Effector memory CD8-positive, alpha-beta T cell (primary cell): ENCODE measurements around the gene HMX3.

Experiments used
- ATAC-seq: fragments of 150-1000 bp; cut with Tn5 transposase; replicated peaks from 2 replicates; pipeline ENCODE4 v1.10.0; 2021; ENCODE audit warnings: mild to moderate bottlenecking, moderate library complexity
- DNase-seq, 3 experiments: peaks; one replicate each; pipeline ENCODE4 v3.0.0; 2021
- H3K27ac Mint-ChIP-seq, 2 donors: one replicate each; pipeline ENCODE4 v1.8.0; 2022; ENCODE audit warnings: mild to moderate bottlenecking in 2 of 2, mixed read lengths in 2 of 2, moderate library complexity in 2 of 2
- H3K27me3 Mint-ChIP-seq, 2 donors: one replicate each; pipeline ENCODE4 v1.8.0; 2022; ENCODE audit warnings: mixed read lengths in 2 of 2
- H3K36me3 Mint-ChIP-seq: one replicate; pipeline ENCODE4 v1.8.0; 2022; ENCODE audit warnings: mild to moderate bottlenecking, moderate library complexity, mixed read lengths; ENCODE audit not compliant: insufficient read depth
- H3K4me1 Mint-ChIP-seq, 2 donors: one replicate each; pipeline ENCODE4 v1.8.0; 2022; ENCODE audit warnings: low read depth in 2 of 2, mixed read lengths in 2 of 2
- H3K4me3 Mint-ChIP-seq, 2 donors: one replicate each; pipeline ENCODE4 v1.8.0; 2022; ENCODE audit warnings: mild to moderate bottlenecking in 2 of 2, mixed read lengths in 2 of 2, moderate library complexity in 2 of 2
- H3K9me3 Mint-ChIP-seq, 2 donors: one replicate each; pipeline ENCODE4 v1.8.0; 2022; ENCODE audit warnings: mixed read lengths in 2 of 2

HMX3 gene

DNA sequence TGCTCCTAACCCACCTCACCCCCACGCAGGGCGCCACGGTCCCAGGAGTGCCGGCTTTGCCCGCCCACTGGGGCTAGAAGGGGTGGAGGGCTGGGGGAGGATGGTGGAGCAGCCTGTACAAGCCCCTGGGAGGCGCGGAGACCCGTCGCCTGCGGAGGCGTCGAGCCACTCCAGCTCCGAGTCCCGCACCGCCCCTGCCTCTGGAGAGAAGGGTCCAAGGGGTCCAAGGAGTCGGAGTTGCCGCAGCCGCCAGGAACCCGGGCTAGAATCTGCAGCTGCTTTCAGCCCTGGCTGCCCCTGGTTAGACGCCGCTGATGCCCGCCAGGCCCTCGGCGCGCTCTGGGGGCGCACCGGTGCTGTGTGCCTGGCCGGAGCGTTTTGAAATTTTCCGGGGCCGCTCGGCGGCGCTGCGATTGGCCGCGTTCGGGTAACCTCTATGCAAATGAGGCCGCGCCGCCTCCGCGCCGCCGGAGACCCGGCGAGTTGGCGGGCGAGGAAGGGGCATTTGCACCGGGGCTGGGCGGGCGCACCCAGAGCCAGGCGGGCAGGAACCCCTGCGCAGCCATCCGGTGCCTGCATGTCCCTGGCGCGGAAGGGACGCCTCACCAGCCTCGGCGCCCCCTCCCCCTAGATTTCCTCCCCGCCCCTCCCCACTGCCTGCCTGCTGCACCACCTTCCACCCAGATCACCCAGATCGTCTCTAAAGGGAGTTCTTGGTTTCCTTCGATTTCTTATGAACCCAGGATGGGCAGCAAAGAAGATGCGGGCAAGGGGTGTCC is 12.1 kb downstream of the HMX3 start, which contains the start of gene HMX2:
TSS of gene HMX2 (plus strand) at position 502 of the 779 bp plus-strand sequence. CDS start at position 745, 243 bp downstream.
- H3K36me3 Mint-ChIP-seq = peaks cover 6% of the 10 kb centered on the region
- ATAC-seq (peak; percentile 34), DNase-seq (no peak)
- peaks cover 55 to 82% of the 10 kb centered on the region in 2 donors for H3K27me3 Mint-ChIP-seq
- peaks cover 30 to 35% of the 10 kb centered on the region in 2 donors for H3K4me1 Mint-ChIP-seq
- no peaks in the 10 kb centered on the region for H3K9me3 Mint-ChIP-seq
- H3K4me3 Mint-ChIP-seq = peak within 1 kb of the TSS; percentile 68 to 71
- H3K27ac Mint-ChIP-seq = peak within 1 kb of the TSS in 1 of 2 donors; percentile 5

DNA sequence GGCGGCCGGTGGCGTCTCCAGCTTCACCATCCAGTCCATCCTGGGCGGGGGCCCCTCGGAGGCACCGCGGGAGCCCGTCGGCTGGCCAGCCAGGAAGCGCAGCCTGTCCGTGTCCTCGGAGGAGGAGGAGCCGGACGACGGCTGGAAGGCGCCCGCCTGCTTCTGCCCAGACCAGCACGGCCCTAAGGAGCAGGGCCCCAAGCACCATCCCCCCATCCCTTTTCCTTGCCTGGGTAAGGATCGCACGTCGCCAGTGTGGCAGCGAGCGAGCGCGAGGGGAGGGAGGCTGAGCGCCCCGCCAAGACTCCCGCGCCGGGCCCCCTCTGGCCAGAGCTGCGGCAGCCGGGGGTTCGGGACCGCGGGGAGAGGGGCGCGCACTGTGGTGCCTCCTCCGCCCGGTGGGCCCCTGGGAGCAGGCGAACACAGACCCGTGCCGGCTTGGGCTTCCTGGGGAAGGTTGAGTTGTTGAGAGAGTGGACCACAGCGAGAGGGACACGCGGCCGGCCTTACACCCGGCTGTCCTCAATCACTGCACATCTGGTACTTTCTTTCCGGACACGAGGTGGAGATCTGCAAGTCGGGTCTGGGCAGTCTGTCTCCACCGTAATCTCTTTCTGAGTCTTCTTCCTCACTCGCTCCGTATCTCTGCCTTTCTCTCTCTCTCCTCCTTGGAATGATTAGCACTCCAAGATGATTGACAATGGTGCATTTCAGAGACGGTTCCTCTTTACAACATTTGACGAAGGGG is 12.8 kb downstream of the HMX3 start:
- Mint-ChIP-seq H3K36me3 (peaks cover 6% of the 10 kb centered on the region), H3K27ac (peak overlapping the region in 1 of 2 donors; percentile 5), H3K4me1 (peaks cover 25 to 38% of the 10 kb centered on the region in 2 donors), H3K4me3 (peak overlapping the region; percentile 68 to 71), H3K9me3 (no peaks in the 10 kb centered on the region), H3K27me3 (peaks cover 48 to 74% of the 10 kb centered on the region in 2 donors)
- no peak for ATAC-seq
- DNase-seq = no peak

DNA sequence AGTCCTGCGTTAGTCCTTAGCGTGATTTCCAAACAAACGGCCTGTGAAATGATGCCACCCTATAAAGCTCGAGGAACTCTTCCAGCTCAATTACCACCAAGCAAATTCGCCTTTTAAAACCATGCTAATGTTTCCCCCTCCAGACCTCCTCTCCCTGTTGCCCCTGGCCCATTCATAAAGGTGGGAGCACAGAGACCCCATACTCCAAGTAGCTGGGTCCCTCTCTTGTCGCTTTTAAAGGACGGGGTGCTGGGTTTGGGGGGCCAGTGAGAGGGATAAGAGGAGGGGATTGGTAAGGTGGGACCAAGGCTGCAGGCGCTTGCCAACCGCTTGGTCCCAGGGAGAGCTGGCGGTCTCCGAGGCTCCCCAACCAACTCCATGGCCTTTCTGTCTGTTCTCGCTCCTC is 13.4 kb downstream of the HMX3 start:
- ATAC-seq (no peak), DNase-seq (no peak)
- Mint-ChIP-seq H3K4me1 (peaks cover 30 to 40% of the 10 kb centered on the region in 2 donors), H3K9me3 (no peaks in the 10 kb centered on the region), H3K27ac (peak overlapping the region in 1 of 2 donors; percentile 5), H3K36me3 (peaks cover 10% of the 10 kb centered on the region), H3K27me3 (peaks cover 42 to 69% of the 10 kb centered on the region in 2 donors), H3K4me3 (peak overlapping the region; percentile 68 to 71)

DNA sequence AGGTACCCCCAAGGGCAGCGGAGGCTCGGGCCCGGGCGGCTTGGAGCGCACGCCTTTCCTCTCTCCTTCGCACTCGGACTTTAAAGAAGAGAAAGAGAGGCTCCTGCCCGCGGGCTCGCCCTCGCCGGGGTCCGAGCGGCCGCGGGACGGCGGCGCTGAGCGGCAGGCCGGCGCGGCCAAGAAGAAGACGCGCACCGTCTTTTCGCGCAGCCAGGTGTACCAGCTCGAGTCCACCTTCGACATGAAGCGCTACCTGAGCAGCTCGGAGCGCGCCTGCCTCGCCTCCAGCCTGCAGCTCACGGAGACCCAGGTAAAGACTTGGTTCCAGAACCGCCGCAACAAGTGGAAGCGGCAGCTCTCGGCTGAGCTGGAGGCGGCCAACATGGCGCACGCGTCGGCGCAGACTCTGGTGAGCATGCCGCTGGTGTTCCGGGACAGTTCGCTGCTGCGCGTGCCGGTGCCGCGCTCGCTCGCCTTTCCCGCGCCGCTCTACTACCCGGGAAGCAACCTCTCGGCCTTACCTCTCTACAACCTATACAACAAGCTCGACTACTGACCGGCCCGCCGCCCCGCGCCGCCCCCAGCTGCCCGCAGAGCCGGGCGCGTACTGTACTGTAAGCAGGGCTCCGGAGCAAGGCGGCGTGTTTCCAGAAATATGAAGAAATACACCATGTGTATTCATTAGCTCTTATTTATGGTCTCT is 13.9 kb downstream of the HMX3 start:
- Mint-ChIP-seq H3K4me1 (peaks cover 26 to 35% of the 10 kb centered on the region in 2 donors), H3K27ac (no peak overlapping the region), H3K4me3 (peak overlapping the region; percentile 68 to 71), H3K27me3 (peaks cover 36 to 63% of the 10 kb centered on the region in 2 donors), H3K9me3 (no peaks in the 10 kb centered on the region), H3K36me3 (peaks cover 13% of the 10 kb centered on the region)
- ATAC-seq = no peak
- no peak for DNase-seq

DNA sequence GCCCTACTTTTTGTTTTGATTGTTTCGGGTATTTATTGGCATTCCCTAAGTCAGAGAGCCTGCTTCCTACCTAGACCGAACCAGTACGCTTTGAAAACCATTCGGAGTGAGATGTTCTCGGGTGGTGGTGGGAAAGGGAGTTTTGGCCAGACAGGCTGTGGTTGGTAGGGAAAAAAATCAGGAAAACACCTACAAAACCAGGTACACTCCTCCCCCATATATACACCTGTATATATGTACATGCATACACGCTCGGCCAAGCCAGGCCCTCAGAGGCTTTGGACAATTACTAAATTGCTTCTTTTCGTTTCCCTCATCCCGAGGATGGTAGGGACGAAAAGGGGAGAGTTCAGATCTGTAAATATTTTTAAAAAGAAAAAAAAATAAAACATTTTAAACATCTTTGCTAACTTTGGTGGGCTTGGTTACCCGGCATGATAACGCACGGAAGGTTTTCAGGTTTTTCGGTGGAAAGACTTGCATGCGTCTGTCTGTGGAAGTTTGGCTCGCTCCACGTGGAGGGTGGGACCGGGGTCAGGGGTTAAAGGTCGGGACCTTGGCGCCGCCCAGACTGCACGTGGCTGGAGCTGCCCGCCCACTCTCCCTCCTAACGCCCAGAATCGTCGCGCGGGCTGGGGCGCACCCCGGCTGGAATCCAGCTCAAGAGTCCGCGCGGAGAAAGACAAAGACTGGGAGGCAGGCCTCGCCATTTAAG is 14.7 kb downstream of the HMX3 start:
- DNase-seq = no peak
- Mint-ChIP-seq H3K27ac (no peak overlapping the region), H3K36me3 (peaks cover 16% of the 10 kb centered on the region), H3K4me1 (peaks cover 25 to 36% of the 10 kb centered on the region in 2 donors), H3K4me3 (peak overlapping the region; percentile 68 to 71), H3K27me3 (peaks cover 29 to 56% of the 10 kb centered on the region in 2 donors), H3K9me3 (no peaks in the 10 kb centered on the region)
- no peak for ATAC-seq

DNA sequence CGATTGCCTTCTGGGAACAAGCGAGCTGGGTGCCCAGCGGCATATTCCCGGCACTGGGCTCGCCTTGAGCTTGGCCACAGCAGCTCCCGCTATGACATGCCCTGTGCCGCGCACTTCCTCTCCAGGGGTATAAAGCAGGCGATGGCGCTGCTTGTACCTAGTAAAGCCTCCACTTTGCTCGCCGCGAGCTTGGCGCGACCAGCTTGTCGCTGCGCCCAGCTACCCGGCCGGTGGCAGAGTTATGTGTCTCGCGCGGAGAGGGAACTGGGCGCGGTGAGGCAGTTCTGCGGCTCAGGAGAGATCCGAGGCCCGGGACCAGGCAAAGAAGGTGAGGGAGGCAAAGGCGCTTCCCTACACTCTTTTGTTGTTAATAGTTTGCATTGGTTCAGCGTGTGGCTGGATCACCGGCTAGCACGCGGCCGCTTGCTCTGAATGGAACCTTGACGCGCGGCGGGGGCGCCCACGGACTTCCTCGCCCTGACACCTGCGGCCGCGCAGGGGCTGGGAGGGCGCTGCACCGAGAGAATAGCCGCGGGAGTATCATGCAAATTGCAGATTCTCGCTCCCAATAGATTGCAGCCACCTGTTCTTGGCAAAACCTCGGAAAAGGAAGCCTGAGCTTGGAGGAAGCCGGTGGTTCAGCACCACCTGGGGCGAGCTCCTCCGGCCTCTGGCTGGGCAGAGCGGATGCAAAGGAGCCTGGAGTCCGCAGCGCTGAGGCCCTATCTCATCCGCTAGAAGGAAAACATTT is 15.4 kb downstream of the HMX3 start:
- H3K4me1 Mint-ChIP-seq = peaks cover 26 to 35% of the 10 kb centered on the region in 2 donors
- no peak overlapping the region for H3K27ac Mint-ChIP-seq
- ATAC-seq = no peak
- peaks cover 23 to 49% of the 10 kb centered on the region in 2 donors for H3K27me3 Mint-ChIP-seq
- H3K9me3 Mint-ChIP-seq = no peaks in the 10 kb centered on the region
- H3K4me3 Mint-ChIP-seq = peak overlapping the region; percentile 68 to 71
- peaks cover 19% of the 10 kb centered on the region for H3K36me3 Mint-ChIP-seq
- DNase-seq = no peak

DNA sequence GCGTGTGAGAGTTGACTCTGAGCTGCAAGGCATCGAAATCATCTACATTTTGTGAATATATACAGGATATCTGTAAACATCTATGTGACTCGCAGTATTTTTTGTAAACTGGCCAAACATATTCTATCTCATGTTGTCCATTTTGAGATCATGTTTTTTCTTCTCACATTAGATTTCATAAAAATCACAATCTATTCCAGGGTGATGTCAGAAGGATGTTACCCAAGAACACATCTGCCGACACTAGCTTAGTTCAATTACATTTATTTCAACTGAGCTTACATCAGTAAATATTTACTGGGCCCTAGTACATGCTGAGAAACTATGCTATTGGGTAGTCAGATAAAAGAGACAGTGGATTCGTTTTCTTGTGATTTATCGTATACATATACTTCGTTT is 16.0 kb downstream of the HMX3 start:
- no peak overlapping the region for H3K27ac Mint-ChIP-seq
- ATAC-seq = no peak
- H3K36me3 Mint-ChIP-seq = peaks cover 21% of the 10 kb centered on the region
- no peaks in the 10 kb centered on the region for H3K9me3 Mint-ChIP-seq
- H3K4me3 Mint-ChIP-seq = peak overlapping the region; percentile 68 to 71
- no peak for DNase-seq
- peaks cover 20 to 43% of the 10 kb centered on the region in 2 donors for H3K27me3 Mint-ChIP-seq
- H3K4me1 Mint-ChIP-seq = peaks cover 29 to 38% of the 10 kb centered on the region in 2 donors

DNA sequence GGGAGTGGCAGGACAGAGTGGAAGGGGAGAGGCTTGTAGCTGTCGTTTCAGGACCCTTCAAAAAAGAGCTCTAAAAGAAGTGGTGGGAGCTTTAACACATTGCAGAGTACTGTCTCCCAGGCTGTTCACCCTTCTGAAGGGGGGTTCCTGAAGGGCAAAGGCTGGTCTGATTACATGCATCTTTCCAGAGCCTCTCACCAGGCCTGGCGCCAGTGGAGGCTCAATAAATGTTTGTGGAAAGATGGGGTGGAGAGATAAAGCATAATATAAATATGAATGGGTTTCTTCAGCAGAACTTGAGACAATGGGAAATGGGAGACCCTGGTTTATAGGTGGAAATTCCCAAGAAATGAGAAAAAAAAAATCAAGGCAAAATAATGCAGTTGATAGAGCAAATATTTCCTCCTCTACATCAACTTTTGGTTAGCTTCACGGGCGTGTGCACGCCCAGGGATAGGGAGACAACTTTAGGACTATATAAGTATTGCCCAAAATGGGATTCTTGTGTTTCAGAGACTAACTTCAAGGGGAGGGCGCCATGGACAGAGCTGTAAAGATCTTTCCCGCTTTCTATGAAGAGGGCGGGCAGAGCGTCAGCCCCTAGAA is 17.8 kb downstream of the HMX3 start:
- no peak for ATAC-seq
- H3K9me3 Mint-ChIP-seq = no peaks in the 10 kb centered on the region
- no peak for DNase-seq
- peaks cover 41 to 48% of the 10 kb centered on the region in 2 donors for H3K4me1 Mint-ChIP-seq
- peaks cover 14 to 31% of the 10 kb centered on the region in 2 donors for H3K27me3 Mint-ChIP-seq
- H3K36me3 Mint-ChIP-seq = peaks cover 38% of the 10 kb centered on the region
- H3K4me3 Mint-ChIP-seq = peak overlapping the region; percentile 98 to 100
- H3K27ac Mint-ChIP-seq = peak overlapping the region; percentile 98

DNA sequence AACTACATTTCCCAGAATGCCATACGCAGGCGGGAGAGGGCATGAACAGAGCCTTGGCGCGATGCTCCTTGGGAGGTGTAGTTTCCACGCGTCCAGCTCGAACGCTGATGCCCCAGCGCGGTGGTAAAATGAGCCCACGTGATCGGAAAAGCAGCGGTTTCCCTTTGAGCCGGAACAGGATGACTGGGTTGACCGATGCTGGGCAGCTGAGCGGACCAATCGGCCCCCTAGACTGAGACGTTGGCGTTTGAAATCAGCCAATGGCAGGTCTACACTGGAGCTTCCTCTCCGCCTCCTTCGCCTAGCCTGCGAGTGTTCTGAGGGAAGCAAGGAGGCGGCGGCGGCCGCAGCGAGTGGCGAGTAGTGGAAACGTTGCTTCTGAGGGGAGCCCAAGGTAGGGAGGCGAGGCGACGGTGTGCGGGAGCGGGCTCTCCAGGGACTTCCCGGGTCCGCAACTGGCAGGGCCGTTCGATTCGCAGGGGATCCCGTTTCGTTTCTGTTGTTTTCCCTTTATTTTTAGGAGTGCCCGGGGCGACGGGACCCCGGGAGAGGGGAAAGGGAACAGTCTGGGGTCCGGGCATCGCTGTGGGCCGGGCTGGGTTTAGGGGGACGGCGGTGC is 18.4 kb downstream of the HMX3 start, which contains the start of gene BUB3:
TSS of gene BUB3 (plus strand) at position 311 of the 619 bp plus-strand sequence. CDS start 516 bp downstream, outside the sequence.
- DNase-seq (peak; percentile 88 to 90 (median 88)), ATAC-seq (peak; percentile 90)
- H3K4me3 Mint-ChIP-seq = peak within 1 kb of the TSS; percentile 98 to 100
- peaks cover 8 to 24% of the 10 kb centered on the region in 2 donors for H3K27me3 Mint-ChIP-seq
- H3K36me3 Mint-ChIP-seq = peaks cover 39% of the 10 kb centered on the region
- peaks cover 39 to 50% of the 10 kb centered on the region in 2 donors for H3K4me1 Mint-ChIP-seq
- peak within 1 kb of the TSS; percentile 98 for H3K27ac Mint-ChIP-seq
- H3K9me3 Mint-ChIP-seq = no peaks in the 10 kb centered on the region

DNA sequence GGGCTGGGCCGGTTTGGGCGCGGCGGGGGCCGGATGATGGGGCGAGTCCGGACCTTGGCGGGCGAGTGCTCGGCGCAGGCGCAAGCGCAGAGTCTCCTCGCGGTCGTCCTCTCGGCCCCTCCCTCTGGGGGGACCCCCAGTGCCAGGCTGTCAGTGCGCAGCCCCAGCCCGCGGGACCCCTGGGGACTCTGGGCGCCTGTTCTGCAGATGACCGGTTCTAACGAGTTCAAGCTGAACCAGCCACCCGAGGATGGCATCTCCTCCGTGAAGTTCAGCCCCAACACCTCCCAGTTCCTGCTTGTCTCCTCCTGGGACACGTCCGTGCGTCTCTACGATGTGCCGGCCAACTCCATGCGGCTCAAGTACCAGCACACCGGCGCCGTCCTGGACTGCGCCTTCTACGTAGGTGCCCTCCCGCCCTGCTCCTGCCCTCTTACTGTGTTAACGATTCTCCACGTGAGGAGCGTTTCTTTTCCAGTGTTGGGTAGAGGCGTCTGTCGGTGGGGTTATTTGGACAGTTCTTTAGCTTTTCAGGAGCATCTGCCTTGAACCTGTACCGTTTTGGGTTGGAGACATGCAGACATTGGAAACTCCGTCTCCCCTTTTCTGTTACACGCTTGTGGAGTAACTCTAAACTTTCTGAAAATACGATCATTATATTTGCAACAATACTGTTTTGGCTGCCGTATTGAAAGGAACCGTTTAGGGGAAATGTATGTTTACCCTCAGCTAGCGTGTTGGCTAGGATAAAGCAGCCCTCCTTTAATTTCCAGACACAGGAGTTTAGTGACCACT is 19.1 kb downstream of the HMX3 start:
- H3K27ac Mint-ChIP-seq = peak overlapping the region; percentile 98
- H3K36me3 Mint-ChIP-seq = peaks cover 39% of the 10 kb centered on the region
- peaks cover 5 to 17% of the 10 kb centered on the region in 2 donors for H3K27me3 Mint-ChIP-seq
- peaks cover 39 to 49% of the 10 kb centered on the region in 2 donors for H3K4me1 Mint-ChIP-seq
- ATAC-seq (peak; percentile 13), DNase-seq (no peak)
- no peaks in the 10 kb centered on the region for H3K9me3 Mint-ChIP-seq
- peak overlapping the region; percentile 98 to 100 for H3K4me3 Mint-ChIP-seq

DNA sequence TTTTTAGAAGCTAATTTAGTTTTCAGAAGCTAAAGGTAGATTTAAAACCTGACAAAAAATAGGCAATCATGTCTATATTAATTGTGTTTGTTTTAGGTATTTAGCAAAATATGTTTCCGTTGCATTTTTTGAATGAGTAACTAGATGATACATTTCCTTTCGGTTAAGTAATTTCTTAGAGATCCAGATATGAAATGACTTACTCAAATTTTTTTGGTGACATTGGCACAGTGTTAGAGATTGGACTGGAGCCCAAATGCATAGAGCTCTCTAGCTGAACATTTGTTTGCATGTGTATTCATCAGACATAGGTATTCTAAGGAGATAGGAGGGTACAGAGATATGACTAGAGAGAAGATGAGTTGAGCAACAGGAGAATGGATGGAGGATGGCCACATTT is 20.3 kb downstream of the HMX3 start:
- DNase-seq = no peak
- H3K36me3 Mint-ChIP-seq = peaks cover 44% of the 10 kb centered on the region
- no peak for ATAC-seq
- peak overlapping the region; percentile 6 to 100 for H3K4me3 Mint-ChIP-seq
- H3K27ac Mint-ChIP-seq = no peak overlapping the region
- no peaks in the 10 kb centered on the region for H3K9me3 Mint-ChIP-seq
- peaks cover 0 to 6% of the 10 kb centered on the region in 2 donors for H3K27me3 Mint-ChIP-seq
- H3K4me1 Mint-ChIP-seq = peaks cover 50 to 56% of the 10 kb centered on the region in 2 donors
